ENCODE data around the gene MGST2. TPM values are rescaled to one million over a fixed set of nuclear protein-coding genes. Genes with fewer than 3 reads are reported as not detected.
A peak's percentile ranks its signal among the peaks of the same experiment; 100 is the strongest.

The MGST2 gene
- total and polyA plus RNA-seq, 8 donors = 37.3 to 63.1 (median 44.0) TPM

DNA sequence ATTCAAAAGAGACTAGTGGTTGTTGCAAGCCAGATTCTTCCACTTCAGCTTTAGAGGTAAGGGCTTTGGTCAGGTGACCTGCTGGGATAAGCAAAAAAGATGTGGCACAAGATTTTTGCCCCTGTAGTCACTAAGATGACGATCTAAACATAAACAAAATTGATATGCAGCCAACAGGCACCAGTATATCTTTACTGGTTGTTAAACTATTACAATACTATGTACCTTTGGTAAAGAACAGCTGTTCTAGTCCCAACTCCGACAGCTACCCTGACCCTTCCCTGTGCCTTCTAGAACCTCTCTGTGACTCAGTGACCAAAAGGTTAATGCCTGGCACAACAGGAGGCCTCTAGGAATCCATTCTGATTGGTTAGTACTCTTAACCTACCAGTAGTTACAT is 59.6 kb downstream of the MGST2 start:
- H3K4me1 ChIP-seq = no peaks in the 10 kb centered on the region
- TF ChIP-seq, protein P1, sequence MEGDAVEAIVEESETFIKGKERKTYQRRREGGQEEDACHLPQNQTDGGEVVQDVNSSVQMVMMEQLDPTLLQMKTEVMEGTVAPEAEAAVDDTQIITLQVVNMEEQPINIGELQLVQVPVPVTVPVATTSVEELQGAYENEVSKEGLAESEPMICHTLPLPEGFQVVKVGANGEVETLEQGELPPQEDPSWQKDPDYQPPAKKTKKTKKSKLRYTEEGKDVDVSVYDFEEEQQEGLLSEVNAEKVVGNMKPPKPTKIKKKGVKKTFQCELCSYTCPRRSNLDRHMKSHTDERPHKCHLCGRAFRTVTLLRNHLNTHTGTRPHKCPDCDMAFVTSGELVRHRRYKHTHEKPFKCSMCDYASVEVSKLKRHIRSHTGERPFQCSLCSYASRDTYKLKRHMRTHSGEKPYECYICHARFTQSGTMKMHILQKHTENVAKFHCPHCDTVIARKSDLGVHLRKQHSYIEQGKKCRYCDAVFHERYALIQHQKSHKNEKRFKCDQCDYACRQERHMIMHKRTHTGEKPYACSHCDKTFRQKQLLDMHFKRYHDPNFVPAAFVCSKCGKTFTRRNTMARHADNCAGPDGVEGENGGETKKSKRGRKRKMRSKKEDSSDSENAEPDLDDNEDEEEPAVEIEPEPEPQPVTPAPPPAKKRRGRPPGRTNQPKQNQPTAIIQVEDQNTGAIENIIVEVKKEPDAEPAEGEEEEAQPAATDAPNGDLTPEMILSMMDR (IDR thresholded peaks at IDR 0.05) = no peak
- intact Hi-C loops (cut with DNase I) = loop anchor here in 1 of 2 donors (10.0 kb wide), 1 partner anchor 530 kb away; no protein-coding TSS in a partner anchor
- ATAC-seq (no peak), DNase-seq (no peak)
- H3K4me3 ChIP-seq = no peak overlapping the region
- no peaks in the 10 kb centered on the region for H3K9me3 ChIP-seq
- H3K36me3 ChIP-seq = peaks cover 0 to 3% of the 10 kb centered on the region in 2 donors
- H3K27me3 ChIP-seq = no peaks in the 10 kb centered on the region
- no peak overlapping the region for H3K27ac ChIP-seq

DNA sequence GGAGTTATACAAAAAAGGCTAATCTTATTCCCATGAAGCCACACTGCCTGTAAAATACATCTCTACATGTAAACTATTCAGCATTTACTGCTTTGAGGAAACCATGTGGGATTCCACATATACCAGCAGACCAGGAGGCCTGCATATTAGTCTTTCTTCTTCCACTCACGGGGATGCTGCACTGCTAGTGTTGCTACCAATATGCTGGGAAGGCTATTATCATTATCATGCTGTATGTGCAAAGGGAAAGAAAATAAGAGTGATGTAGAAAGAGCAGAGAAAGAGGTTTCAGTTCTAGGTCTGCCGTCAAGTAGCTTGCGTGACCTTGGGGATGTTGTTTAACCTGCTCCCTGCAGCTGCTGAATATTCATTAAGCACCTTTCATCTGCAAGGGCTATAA is 61.0 kb downstream of the MGST2 start:
- no peak for ATAC-seq
- no peaks in the 10 kb centered on the region for H3K36me3 ChIP-seq
- H3K4me1 ChIP-seq = no peaks in the 10 kb centered on the region
- H3K4me3 ChIP-seq = no peak overlapping the region
- H3K27me3 ChIP-seq = no peaks in the 10 kb centered on the region
- intact Hi-C loops (cut with DNase I) = loop anchor here in 1 of 2 donors (10.0 kb wide), 1 partner anchor 528 kb away; no protein-coding TSS in a partner anchor
- H3K9me3 ChIP-seq = no peaks in the 10 kb centered on the region
- TF ChIP-seq, protein P1 (IDR thresholded peaks at IDR 0.05) = no peak
- no peak overlapping the region for H3K27ac ChIP-seq
- DNase-seq = no peak

DNA sequence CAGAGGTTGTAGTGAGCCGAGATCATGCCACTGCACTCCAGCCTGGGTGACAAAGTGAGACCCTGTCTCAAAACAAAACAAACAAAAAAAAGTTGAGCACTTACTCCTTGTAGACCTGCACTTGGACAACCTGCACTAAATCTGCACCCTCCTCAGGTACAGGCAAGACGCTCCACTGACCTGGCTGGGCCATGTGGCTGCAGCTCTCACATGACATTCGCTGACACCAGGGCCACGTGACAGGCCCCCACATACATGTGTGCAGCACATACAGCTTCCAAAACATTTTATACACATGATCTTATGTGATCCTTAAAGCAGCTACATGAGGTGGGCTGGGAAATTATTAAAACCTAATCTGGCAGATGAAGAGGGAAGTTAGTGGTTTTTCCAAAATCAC is 62.5 kb downstream of the MGST2 start:
- DNase-seq (no peak), ATAC-seq (no peak)
- Histone ChIP-seq H3K4me1 (no peaks in the 10 kb centered on the region), H3K27me3 (no peaks in the 10 kb centered on the region), H3K4me3 (no peak overlapping the region), H3K9me3 (no peaks in the 10 kb centered on the region), H3K27ac (no peak overlapping the region), H3K36me3 (no peaks in the 10 kb centered on the region)
- TF ChIP-seq, protein P1 (IDR thresholded peaks at IDR 0.05) = no peak
- intact Hi-C loops (cut with DNase I) = loop anchor here in 1 of 2 donors (10.0 kb wide), 1 partner anchor 527 kb away; no protein-coding TSS in a partner anchor

DNA sequence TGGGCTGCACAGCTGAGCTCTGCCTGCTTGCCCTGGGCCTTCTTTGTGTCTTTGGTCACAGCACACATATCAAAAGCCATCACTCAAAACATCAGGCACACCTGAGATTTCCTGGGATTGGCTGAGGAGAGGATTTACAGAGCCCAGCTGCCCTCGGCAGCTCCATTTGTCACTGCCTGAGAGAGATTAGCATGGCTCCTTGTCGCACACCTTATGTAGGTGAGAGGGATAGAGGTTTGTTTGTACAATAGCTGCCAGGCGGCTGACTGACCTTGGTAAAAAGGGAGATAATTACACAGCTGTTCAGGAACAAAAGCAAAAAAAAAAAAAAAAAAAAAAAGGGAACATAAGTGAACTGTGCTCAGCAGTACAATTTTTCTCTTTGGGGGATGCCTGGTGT is 63.2 kb downstream of the MGST2 start:
- peaks cover 0 to 6% of the 10 kb centered on the region in 2 donors for H3K4me1 ChIP-seq
- intact Hi-C loops (cut with DNase I) = loop anchor here in 1 of 2 donors (10.0 kb wide), 1 partner anchor 526 kb away; no protein-coding TSS in a partner anchor
- no peaks in the 10 kb centered on the region for H3K27me3 ChIP-seq
- no peak overlapping the region for H3K4me3 ChIP-seq
- H3K9me3 ChIP-seq = no peaks in the 10 kb centered on the region
- ATAC-seq = no peak
- no peak overlapping the region for H3K27ac ChIP-seq
- DNase-seq = no peak
- TF ChIP-seq, protein P1 (IDR thresholded peaks at IDR 0.05) = no peak
- no peaks in the 10 kb centered on the region for H3K36me3 ChIP-seq

DNA sequence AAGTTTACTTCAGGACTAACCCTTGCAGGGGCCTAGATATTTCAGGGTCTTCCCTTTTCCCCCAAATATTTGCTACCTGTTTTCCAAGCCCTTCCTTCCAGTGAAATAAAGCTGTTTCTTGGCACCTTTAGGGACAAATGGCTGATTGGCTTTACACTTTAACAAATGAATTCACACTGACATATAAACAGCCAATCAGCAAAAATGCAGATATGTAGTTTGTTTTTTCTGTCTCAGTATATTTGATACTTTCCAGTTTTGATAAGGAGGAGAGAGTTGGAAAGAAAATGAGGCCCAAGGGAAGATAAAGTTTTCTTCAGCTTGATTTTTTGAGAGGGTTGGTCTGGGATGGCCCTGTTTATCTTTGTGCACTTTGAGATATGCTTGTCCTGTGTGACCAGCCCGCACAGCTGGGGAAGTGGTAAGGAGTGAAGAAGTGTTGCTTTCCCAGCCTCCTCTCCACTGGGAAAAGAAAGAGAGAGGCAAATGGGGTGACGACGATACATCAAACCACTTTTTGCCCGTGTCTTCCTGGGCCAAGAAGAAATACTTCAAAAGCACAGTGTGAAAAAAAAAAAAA is 67.5 kb downstream of the MGST2 start:
- Histone ChIP-seq H3K4me3 (no peak overlapping the region), H3K27ac (no peak overlapping the region), H3K4me1 (peaks cover 9 to 43% of the 10 kb centered on the region in 2 donors), H3K9me3 (no peaks in the 10 kb centered on the region), H3K27me3 (peaks cover 0 to 12% of the 10 kb centered on the region in 2 donors), H3K36me3 (no peaks in the 10 kb centered on the region)
- TF ChIP-seq, protein P1 (IDR thresholded peaks at IDR 0.05) = no peak
- intact Hi-C loops (cut with DNase I) = no loop called here
- ATAC-seq (no peak), DNase-seq (peak in 1 of 4 donors; percentile 28)
